NCI-H510A (cell line): ENCODE results near the gene EPS8L2.

Experiments used
- DNase-seq: peaks from one replicate; lab custom pipeline; 2025; lab: John Stamatoyannopoulos, UW

EPS8L2 gene

GRCh38 chr11:763073-763463 is 57.0 kb downstream of the EPS8L2 start:
- peak; percentile 48 for DNase-seq

GRCh38 chr11:763549-764321 is 57.7 kb downstream of the EPS8L2 start:
- no peak for DNase-seq

- DNase-seq, result no peak
Observed at GRCh38 chr11:764322-765024, 58.4 kb downstream of the EPS8L2 start.

GRCh38 chr11:765025-765801 is 59.2 kb downstream of the EPS8L2 start:
- no peak for DNase-seq

- no peak for DNase-seq
Observed at GRCh38 chr11:765802-766091, 59.7 kb downstream of the EPS8L2 start.

GRCh38 chr11:766106-766935 is 60.3 kb downstream of the EPS8L2 start:
- no peak for DNase-seq

- DNase-seq, result no peak
Observed at GRCh38 chr11:766936-767210, 60.8 kb downstream of the EPS8L2 start.

GRCh38 chr11:767238-767637 is 61.2 kb downstream of the EPS8L2 start:
- DNase-seq, result no peak

- DNase-seq, result no peak
Observed at GRCh38 chr11:769887-770641, 64.0 kb downstream of the EPS8L2 start.

GRCh38 chr11:770642-771616 is 64.9 kb downstream of the EPS8L2 start:
- no peak for DNase-seq

GRCh38 chr11:771617-772204 is 65.7 kb downstream of the EPS8L2 start:
- no peak for DNase-seq

- DNase-seq, result no peak
Observed at GRCh38 chr11:772429-773390, 66.7 kb downstream of the EPS8L2 start.

GRCh38 chr11:773425-773824 is 67.4 kb downstream of the EPS8L2 start:
- DNase-seq, result no peak

- DNase-seq, result no peak
Observed at GRCh38 chr11:773830-774229, 67.8 kb downstream of the EPS8L2 start.

- no peak for DNase-seq
Observed at GRCh38 chr11:774873-775592, 69.0 kb downstream of the EPS8L2 start.

- no peak for DNase-seq
Observed at GRCh38 chr11:776263-776560, 70.2 kb downstream of the EPS8L2 start.

GRCh38 chr11:776561-777287 is 70.7 kb downstream of the EPS8L2 start:
- DNase-seq, result no peak
